Measurements from ENCODE around the gene SRRD. TPM values are rescaled to one million over a fixed set of nuclear protein-coding genes. Genes with fewer than 3 reads are reported as not detected.

SRRD gene
- total RNA-seq, 1 experiment from 2014 or later = 9.5 TPM

GRCh38 chr22:26463101-26463661, 20.5 kb upstream of the SRRD start:
- no peak overlapping the region for H3K27ac ChIP-seq
- no TSS peak for BruUV-seq (replicated peaks)
- H2AFZ ChIP-seq = no peak overlapping the region
- no peak for DNase-seq
- intact Hi-C loops (cut with micrococcal nuclease; ENCODE audit: unreplicated experiment) = no loop called here
- POLR2A ChIA-PET (ENCODE audit: unreplicated experiment) = no interaction called here
- no peaks in the 10 kb centered on the region for H3F3A ChIP-seq (ENCODE audit: insufficient read depth, low read depth)
- no peaks in the 10 kb centered on the region for H3K4me1 ChIP-seq (replicated peaks; ENCODE audit: insufficient read depth)
- H3K9me2 ChIP-seq (ENCODE audit: insufficient read depth) = no peaks in the 10 kb centered on the region
- H3K36me3 ChIP-seq (ENCODE audit: low read depth) = peaks cover 6% of the 10 kb centered on the region
- no peak overlapping the region for H3K4me2 ChIP-seq
- H3K79me2 ChIP-seq (ENCODE audit: low read depth) = no peaks in the 10 kb centered on the region
- no peak overlapping the region for H3K4me3 ChIP-seq
- H4K20me1 ChIP-seq (ENCODE audit: insufficient read depth) = peaks cover 22% of the 10 kb centered on the region
- no peaks in the 10 kb centered on the region for H3K9me3 ChIP-seq (ENCODE audit: insufficient read depth, low read depth)
- H3K27me3 ChIP-seq (ENCODE audit: insufficient read depth, low read depth) = no peaks in the 10 kb centered on the region
- TF ChIP-seq EZH2 (IDR thresholded peaks at IDR 0.05; ENCODE audit: low read depth) (no peak), CTCF (conservative IDR thresholded peaks at IDR 0.05) (no peak)
- CTCF ChIA-PET = no interaction called here

- peaks cover 22% of the 10 kb centered on the region for H4K20me1 ChIP-seq (ENCODE audit: insufficient read depth)
- H2AFZ ChIP-seq = no peak overlapping the region
- POLR2A ChIA-PET (ENCODE audit: unreplicated experiment) = no interaction called here
- no peaks in the 10 kb centered on the region for H3K79me2 ChIP-seq (ENCODE audit: low read depth)
- no peak for DNase-seq
- H3K4me3 ChIP-seq = no peak overlapping the region
- BruUV-seq (replicated peaks) = no TSS peak
- CTCF ChIA-PET = interaction anchor here (0.6 kb wide), 1 partner anchor 61 kb away, joined by 6 read pairs; no protein-coding TSS in a partner anchor
- no peaks in the 10 kb centered on the region for H3K4me1 ChIP-seq (replicated peaks; ENCODE audit: insufficient read depth)
- H3K4me2 ChIP-seq = no peak overlapping the region
- no peak overlapping the region for H3K27ac ChIP-seq
- H3F3A ChIP-seq (ENCODE audit: insufficient read depth, low read depth) = no peaks in the 10 kb centered on the region
- H3K9me2 ChIP-seq (ENCODE audit: insufficient read depth) = no peaks in the 10 kb centered on the region
- H3K9me3 ChIP-seq (ENCODE audit: insufficient read depth, low read depth) = no peaks in the 10 kb centered on the region
- H3K27me3 ChIP-seq (ENCODE audit: insufficient read depth, low read depth) = no peaks in the 10 kb centered on the region
- intact Hi-C loops (cut with micrococcal nuclease; ENCODE audit: unreplicated experiment) = no loop called here
- peaks cover 10% of the 10 kb centered on the region for H3K36me3 ChIP-seq (ENCODE audit: low read depth)
- TF ChIP-seq EZH2 (IDR thresholded peaks at IDR 0.05; ENCODE audit: low read depth) (no peak), CTCF (conservative IDR thresholded peaks at IDR 0.05) (no peak)
These were observed 20.0 kb upstream of the SRRD start for GRCh38 chr22:26463688-26464087.

- CTCF ChIA-PET = no interaction called here
- H3K9me3 ChIP-seq (ENCODE audit: insufficient read depth, low read depth) = no peaks in the 10 kb centered on the region
- intact Hi-C loops (cut with micrococcal nuclease; ENCODE audit: unreplicated experiment) = no loop called here
- H3K27me3 ChIP-seq (ENCODE audit: insufficient read depth, low read depth) = no peaks in the 10 kb centered on the region
- no peak overlapping the region for H3K4me2 ChIP-seq
- peaks cover 13% of the 10 kb centered on the region for H3K36me3 ChIP-seq (ENCODE audit: low read depth)
- BruUV-seq (replicated peaks) = no TSS peak
- no peak for DNase-seq
- no peak overlapping the region for H2AFZ ChIP-seq
- H3F3A ChIP-seq (ENCODE audit: insufficient read depth, low read depth) = no peaks in the 10 kb centered on the region
- no peak overlapping the region for H3K4me3 ChIP-seq
- POLR2A ChIA-PET (ENCODE audit: unreplicated experiment) = no interaction called here
- H3K79me2 ChIP-seq (ENCODE audit: low read depth) = no peaks in the 10 kb centered on the region
- no peaks in the 10 kb centered on the region for H3K4me1 ChIP-seq (replicated peaks; ENCODE audit: insufficient read depth)
- peaks cover 22% of the 10 kb centered on the region for H4K20me1 ChIP-seq (ENCODE audit: insufficient read depth)
- H3K9me2 ChIP-seq (ENCODE audit: insufficient read depth) = no peaks in the 10 kb centered on the region
- no peak overlapping the region for H3K27ac ChIP-seq
- TF ChIP-seq CTCF (conservative IDR thresholded peaks at IDR 0.05) (no peak), EZH2 (IDR thresholded peaks at IDR 0.05; ENCODE audit: low read depth) (no peak)
These were observed 19.4 kb upstream of the SRRD start for GRCh38 chr22:26464312-26464711.
